ENCODE data around the gene SERPINB6. TPM values are rescaled to one million over a fixed set of nuclear protein-coding genes. Genes with fewer than 3 reads are reported as not detected.
"Not testable (repeated sequence)": the region's sequence is repeated elsewhere in the genome, so short reads cannot be mapped to it uniquely, and the experiment has no call there.

SERPINB6 gene
- total RNA-seq, 1 donor from 2014 or later = 141 TPM

DNA sequence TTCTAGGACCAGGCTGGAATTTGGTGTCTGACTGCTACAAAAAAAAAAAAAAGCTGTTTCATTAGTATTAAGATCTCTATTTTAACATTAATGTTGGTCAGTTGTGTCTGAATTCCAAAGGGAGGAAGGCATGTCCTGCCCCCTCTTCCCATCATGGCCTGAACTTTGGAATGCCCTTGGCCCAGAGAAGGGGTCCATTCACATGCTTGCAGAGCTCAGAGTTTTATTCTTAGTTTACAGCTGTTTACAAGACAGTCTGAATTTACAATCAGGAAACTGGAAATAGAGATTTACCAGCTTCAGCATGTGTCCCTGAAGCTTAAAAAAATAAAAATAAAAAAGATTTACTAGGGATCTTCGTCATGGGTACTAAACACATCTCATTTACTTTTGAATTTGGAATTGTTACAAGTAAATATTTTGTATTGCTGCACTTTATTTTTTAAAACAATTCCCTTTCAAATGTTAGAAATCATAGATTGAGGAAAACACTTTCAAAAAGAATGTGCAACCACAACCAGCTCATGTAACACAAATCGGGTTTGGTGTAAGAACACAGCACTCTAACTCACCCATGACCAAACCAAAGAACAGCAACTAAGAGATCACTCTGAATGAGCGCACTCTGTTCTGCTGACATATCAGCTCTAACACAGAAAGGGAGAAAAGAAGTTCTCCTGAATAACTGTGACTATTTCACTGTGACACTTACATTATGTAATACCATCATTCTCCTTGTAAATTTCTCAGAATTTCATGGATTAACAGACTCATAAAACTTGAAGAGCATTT is 6.6 kb upstream of the SERPINB6 start:
- no peak for DNase-seq (ENCODE audit: low spot score)

DNA sequence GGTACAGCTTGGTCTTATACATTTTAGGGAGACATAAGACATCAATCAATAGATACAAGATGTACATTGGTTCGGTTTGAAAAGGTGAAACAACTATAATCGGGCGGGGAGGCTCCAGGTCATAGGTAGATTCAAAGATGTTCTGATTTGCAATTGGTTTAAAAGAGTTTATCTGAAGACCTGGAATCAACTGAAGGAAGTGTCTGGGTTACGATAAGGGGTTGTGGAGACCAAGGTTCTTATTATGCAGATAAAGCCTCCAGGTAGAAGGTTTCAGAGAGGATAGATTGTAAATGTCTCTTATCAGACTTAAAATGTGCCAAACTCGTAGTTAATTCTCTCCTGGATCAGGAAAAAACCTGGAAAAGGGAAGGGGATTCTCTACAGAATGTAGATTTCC is 5.9 kb upstream of the SERPINB6 start:
- no peak for DNase-seq (ENCODE audit: low spot score)

- no peak for DNase-seq (ENCODE audit: low spot score)
These were observed 5.3 kb upstream of the SERPINB6 start for GRCh38 chr6:2976571-2977085.

DNA sequence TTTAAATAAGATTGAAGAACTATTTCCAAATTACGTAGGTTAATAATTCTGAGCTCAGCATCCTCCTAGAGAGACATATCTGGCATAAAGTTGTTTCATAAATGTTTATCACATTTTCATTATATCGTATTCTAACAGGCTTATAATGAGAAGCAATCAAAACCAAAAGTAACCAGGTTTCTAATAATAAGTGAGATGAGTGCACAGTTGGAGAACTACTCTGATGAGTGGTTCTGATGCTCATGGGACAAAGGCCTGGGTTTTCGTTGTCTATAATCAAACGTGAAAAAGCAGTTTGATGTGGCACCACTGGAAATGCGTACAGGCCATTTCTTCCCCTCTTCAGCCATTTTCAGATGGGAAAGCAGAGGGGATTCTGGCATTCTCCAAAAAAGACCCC is 4.7 kb upstream of the SERPINB6 start:
- DNase-seq (ENCODE audit: low spot score) = no peak

DNA sequence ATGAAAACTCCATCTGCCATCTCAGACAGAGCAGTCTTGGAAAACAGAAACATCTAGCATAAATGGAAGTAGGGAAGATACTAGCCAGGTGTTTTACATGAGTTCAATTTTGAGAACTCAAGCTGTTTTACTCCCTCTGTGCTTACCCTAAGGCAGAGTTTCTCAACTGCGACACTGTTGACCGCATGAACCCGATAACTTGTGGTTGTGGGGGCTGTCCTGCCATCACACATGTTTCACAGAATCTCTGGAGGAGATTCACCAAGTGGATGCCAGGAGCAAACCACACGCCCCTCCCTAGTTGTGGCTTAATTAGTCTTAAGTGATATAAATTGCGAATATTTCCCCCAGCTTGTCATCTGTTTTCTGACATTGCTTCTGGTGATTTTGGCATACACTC is 2.3 kb upstream of the SERPINB6 start:
- no peak for DNase-seq (ENCODE audit: low spot score)

DNA sequence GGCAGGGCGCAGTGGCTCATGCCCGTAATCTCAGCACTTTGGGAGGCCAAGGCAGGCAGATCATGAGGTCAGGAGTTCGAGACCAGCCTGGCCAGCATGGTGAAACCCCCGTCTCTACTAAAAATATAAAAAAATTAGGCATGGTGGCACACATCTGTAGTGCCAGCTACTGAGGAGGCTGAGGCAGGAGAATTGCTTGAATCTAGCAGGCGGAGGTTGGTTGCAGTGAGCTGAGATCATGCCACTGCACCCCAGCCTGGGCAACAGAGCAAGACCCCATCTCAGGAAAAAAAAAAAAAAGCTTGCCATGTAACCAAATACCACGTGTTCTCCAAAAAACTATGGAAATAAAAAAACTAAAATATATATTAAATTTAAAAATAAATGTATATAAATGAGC is 1.8 kb upstream of the SERPINB6 start:
- not testable (repeated sequence) for DNase-seq (ENCODE audit: low spot score)

GRCh38 chr6:2972685-2973084 is 1.3 kb upstream of the SERPINB6 start:
- not testable (repeated sequence) for DNase-seq (ENCODE audit: low spot score)

- DNase-seq (ENCODE audit: low spot score) = not testable (repeated sequence)
These were observed 786 bp upstream of the SERPINB6 start for GRCh38 chr6:2972219-2972487.

GRCh38 chr6:2970753-2971419 is 481 bp downstream of the SERPINB6 start:
- DNase-seq (ENCODE audit: low spot score) = peak; percentile 67

DNA sequence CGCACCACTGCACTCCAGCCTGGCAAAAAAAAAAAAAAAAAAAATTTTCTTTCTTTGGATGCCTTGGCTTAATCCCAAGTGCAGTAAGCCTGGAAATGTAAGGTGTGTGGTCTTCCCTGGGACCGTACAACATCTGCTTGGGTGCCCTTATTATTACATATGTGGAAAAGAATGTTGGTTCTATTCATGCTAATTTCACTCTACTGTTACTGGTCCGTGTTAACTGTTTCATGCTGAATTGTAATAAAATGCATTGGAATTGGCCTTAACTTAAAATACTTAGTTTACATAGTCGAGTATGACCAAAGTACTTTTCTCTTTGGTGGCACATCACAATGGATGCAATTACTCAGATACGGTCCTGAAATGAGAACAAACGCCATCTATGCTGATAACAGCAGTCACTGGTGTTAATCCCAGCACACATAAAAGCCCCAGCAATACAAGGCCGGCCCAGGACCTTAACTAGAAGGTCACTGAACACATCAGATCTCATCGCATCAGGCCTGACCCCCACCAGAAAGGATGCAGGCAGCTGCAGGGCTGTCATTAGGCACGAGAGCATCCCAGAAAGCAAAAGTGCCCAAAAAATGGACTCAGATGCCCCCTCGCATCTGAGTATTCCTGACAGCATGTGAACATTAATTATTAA is 1.2 kb downstream of the SERPINB6 start:
- DNase-seq (ENCODE audit: low spot score) = no peak

GRCh38 chr6:2969549-2969948 is 1.8 kb downstream of the SERPINB6 start:
- DNase-seq (ENCODE audit: low spot score) = no peak

GRCh38 chr6:2968600-2969135 is 2.7 kb downstream of the SERPINB6 start:
- no peak for DNase-seq (ENCODE audit: low spot score)

DNA sequence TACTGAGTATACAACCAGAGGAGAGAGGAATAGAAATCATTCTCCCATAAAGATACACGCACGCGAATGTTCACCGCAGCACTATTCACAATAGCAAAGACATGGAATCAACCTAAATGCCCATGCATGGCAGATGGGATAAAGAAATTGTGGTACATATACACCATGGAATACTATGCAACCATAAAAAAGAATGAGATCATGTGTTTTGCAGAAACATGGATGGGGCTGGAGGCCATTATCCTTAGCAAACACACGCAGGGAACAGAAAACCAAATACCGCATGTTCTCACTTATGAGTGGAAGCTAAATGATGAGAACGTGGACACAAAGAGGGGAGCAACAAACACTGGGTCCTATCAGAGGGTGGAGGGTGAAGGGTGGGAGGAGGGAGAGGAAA is 3.4 kb downstream of the SERPINB6 start:
- no peak for DNase-seq (ENCODE audit: low spot score)

DNA sequence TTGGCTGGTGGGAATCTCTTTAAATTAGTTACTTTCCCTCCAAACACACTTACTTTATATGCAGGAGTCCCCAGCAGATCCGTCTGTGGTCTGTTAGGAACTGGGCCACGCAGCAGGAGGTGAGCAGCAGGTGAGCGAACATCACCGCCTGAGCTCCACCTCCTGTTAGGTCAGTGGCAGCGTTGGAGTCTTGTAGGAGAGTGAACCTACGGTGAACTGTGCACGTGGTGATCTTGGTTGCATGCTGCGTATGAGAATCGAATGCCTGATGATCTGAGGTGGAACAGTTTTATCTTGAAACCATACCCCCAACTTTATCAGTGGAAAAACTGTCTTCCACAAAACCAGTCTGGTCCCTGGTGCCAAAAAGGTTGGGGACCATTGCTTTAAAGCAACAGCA is 5.0 kb downstream of the SERPINB6 start:
- peak; percentile 47 for DNase-seq (ENCODE audit: low spot score)

DNA sequence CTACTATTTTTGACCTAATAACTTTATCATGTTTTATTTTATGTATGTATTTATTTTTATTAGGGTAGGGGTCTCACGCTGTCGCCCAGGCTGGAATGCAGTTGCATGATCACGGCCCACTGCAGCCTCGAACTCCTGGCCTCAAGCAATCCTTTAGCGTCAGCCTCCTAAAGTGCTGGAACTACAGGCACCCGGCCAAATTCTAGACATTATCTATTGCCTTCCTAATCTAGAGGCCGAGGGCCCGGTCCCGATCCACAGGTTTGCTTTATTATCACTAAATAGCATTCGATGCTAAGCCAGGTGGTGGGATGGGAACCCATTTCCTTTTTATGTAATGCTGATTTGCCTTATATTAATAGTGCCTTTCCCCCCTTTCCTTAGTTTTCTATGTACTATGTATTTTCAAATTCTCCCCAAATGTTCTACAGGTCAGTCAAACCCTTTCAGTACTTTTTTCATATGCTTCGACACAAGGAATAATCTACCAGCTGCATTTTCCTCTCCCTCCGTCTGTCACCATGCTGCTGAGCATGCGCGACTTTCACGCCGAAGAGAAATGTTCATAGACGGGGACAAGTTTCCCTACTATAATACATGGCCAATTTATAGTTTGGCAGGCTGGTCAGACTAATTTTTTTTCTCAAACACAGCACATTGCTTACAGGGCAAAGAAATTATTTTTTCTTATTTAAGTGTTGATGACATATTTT is 6.4 kb downstream of the SERPINB6 start:
- no peak for DNase-seq (ENCODE audit: low spot score)

GRCh38 chr6:2963756-2964155 is 7.6 kb downstream of the SERPINB6 start:
- no peak for DNase-seq (ENCODE audit: low spot score)

- no peak for DNase-seq (ENCODE audit: low spot score)
These were observed 8.7 kb downstream of the SERPINB6 start for GRCh38 chr6:2962636-2963035.

DNA sequence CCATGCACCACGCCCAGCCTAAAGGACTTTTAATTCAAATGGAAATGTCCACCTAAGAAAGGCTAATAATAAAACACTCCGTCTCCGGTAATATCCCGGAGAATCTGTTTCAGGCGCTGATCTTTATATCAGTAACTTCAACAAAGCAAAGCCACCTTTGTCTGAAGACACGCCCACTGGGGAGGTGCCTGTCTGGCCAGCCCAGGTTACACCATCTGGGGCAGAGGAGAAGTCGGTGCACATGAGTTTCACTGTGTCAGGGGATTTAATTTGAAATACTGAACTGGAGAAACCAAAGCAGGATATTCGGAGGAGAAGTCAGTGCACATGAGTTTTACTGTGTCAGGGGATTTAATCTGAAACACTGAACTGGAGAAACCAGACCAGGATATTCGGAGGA is 9.4 kb downstream of the SERPINB6 start:
- peak; percentile 61 for DNase-seq (ENCODE audit: low spot score)

- no peak for DNase-seq (ENCODE audit: low spot score)
These were observed 9.9 kb downstream of the SERPINB6 start for GRCh38 chr6:2961506-2961905.

- DNase-seq (ENCODE audit: low spot score) = no peak
These were observed 10.4 kb downstream of the SERPINB6 start for GRCh38 chr6:2960935-2961334.

DNA sequence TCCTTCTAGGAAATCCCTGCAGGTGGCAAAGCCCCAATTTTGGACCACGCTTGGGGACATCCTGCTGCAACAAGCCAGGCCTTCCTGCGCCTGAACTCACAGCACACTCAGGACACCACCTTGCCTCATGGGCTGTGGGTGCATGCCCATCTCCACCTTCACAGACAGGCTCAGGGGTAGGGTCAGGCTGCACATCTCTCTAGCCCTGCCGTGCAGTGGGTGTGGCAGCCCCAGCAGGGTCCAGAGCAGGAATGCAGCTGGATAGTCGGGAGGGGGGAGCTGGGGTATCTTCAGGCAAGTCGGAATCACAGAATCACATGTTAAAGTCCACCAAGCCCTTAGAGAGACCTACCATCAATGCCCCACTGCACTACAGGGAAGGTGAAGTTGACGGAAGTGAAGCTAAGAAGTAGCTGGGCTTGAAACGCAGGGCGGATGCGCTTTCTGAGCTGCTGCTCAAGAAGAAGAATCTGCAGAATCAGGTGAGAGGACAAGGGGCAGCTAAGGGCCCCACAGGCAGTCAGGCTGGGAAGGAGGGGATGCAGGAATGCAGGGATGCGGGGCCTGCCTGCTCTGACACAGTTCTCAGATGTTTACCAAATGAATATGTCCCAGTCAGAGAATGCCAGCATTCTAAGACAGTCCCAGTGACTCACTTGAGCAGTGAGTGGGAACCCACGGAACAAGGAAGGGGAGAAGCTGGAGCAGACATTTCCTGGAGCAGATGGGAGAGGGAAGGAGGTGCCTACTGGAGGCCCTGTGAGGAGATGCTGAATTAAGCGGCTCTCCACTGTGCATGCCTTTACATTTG is 11.3 kb downstream of the SERPINB6 start:
- no peak for DNase-seq (ENCODE audit: low spot score)
